GM12878 (cell line): ENCODE measurements around the gene MTR.

Source experiments
- EGR1 ChIP-seq, 2 experiments: IDR thresholded peaks; 1 replicate in 1 of 2; 2 replicates in 1 of 2; pipeline ENCODE4 v1.6.1; 2011 to 2012; ENCODE audit warnings: low read depth in 2 of 2, low read length in 2 of 2, borderline replicate concordance in 1 of 2, mild to moderate bottlenecking in 1 of 2, moderate library complexity in 1 of 2
- ETV6 ChIP-seq, 2 experiments: fragments of 450-650 bp in 1 of 2; IDR thresholded peaks in 1 of 2; conservative IDR thresholded peaks in 1 of 2; 2 replicates each; pipeline ENCODE4 v1.6.1; 2014; ENCODE audit warnings: antibody characterized with exemption in 1 of 2, borderline replicate concordance in 1 of 2, low read depth in 1 of 2, mild to moderate bottlenecking in 1 of 2, moderate library complexity in 1 of 2
- FOXK2 ChIP-seq: fragments of 450-650 bp; IDR thresholded peaks from 2 replicates; pipeline ENCODE4 v1.6.1; 2017; ENCODE audit warnings: mild to moderate bottlenecking, moderate library complexity
- GABPA ChIP-seq: IDR thresholded peaks from 2 replicates; pipeline ENCODE4 v1.6.1; 2014; ENCODE audit warnings: antibody characterized with exemption, low read depth, mild to moderate bottlenecking, inconsistent platforms
- MXI1 ChIP-seq: fragments of 150-350 bp; IDR thresholded peaks from 2 replicates; pipeline ENCODE4 v1.6.1; 2011; ENCODE audit warnings: low read depth, mild to moderate bottlenecking, inconsistent platforms, low read length, improper control_type of control experiment
- POLR2A ChIP-seq: IDR thresholded peaks from 2 replicates; pipeline ENCODE4 v1.6.1; 2011; ENCODE audit warnings: low read depth, mild to moderate bottlenecking, low read length
- RFX5 ChIP-seq: IDR thresholded peaks from 2 replicates; pipeline ENCODE4 v1.6.1; 2011; ENCODE audit warnings: low read depth, low read length, improper control_type of control experiment
- STAT3 ChIP-seq: IDR thresholded peaks from 2 replicates; pipeline ENCODE4 v1.6.1; 2011; ENCODE audit warnings: low read depth, low read length, improper control_type of control experiment
- TBL1XR1 ChIP-seq: IDR thresholded peaks from 2 replicates; pipeline ENCODE4 v1.6.1; 2012; ENCODE audit warnings: low read depth, low read length, improper control_type of control experiment
- TF ChIP-seq, protein P1 (sequence below): fragments of 450-650 bp; formaldehyde crosslinking; IDR thresholded peaks from 2 replicates; pipeline ENCODE4 v1.4.0; 2022; ENCODE audit warnings: mild to moderate bottlenecking, moderate library complexity
- TF ChIP-seq, protein P2 (sequence below), 3 experiments: IDR thresholded peaks in 2 of 3; conservative IDR thresholded peaks in 1 of 3; 2 replicates each; pipeline ENCODE4 v1.5.1; 2011; ENCODE audit warnings: low read depth in 3 of 3, low read length in 3 of 3, mild to moderate bottlenecking in 3 of 3, control low read depth in 2 of 3, moderate library complexity in 2 of 3, inconsistent platforms in 1 of 3, mixed read lengths in 1 of 3; ENCODE audit not compliant: control insufficient read depth in 2 of 3, insufficient read depth in 1 of 3; ENCODE audit errors: extremely low read depth in 1 of 3
- TF ChIP-seq, protein P3 (sequence below): fragments of 450-650 bp; IDR thresholded peaks from 2 replicates; pipeline ENCODE4 v1.6.1; 2017; ENCODE audit warnings: mild to moderate bottlenecking
- TF ChIP-seq, protein P4 (sequence below): fragments of 450-650 bp; IDR thresholded peaks from 2 replicates; pipeline ENCODE4 v1.6.1; 2017; ENCODE audit warnings: antibody characterized with exemption, mild to moderate bottlenecking, moderate library complexity

DNA sequence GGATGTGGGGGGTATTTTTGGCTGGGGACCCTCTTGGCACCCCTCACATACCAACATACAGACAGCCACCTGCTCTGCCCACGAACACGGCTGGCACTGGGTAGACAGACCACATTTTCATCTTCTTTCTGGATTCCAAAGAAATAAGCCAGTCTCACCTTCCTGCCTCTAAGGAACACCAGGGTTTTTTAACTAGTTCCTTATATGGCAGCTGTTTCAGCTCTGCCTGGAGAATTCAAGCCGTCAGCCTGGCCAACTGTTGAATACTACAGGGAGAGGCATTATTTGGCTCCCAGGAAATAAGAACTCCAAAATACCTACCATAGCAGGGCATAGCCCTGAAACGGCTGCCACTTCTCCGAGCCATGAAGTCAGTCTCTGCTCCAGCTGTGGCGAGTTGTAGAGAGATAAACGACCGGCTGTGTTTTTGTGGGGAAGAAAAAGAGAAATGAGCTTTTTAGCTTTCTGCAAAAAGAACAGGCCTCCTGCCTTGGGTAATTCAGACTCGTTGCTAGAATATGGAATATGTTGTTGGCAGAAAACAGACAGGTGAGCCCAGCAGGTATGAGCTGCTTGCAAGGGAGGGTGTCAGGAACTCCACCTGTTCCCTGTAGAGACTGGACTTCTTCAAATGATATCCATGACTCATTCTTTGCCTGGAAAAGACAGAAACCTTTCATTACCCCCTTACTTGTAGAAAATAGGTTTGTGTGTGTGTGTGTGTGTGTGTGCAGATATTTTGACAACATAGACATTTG, 157.3 kb downstream of the MTR start:
- TF ChIP-seq, protein P1, sequence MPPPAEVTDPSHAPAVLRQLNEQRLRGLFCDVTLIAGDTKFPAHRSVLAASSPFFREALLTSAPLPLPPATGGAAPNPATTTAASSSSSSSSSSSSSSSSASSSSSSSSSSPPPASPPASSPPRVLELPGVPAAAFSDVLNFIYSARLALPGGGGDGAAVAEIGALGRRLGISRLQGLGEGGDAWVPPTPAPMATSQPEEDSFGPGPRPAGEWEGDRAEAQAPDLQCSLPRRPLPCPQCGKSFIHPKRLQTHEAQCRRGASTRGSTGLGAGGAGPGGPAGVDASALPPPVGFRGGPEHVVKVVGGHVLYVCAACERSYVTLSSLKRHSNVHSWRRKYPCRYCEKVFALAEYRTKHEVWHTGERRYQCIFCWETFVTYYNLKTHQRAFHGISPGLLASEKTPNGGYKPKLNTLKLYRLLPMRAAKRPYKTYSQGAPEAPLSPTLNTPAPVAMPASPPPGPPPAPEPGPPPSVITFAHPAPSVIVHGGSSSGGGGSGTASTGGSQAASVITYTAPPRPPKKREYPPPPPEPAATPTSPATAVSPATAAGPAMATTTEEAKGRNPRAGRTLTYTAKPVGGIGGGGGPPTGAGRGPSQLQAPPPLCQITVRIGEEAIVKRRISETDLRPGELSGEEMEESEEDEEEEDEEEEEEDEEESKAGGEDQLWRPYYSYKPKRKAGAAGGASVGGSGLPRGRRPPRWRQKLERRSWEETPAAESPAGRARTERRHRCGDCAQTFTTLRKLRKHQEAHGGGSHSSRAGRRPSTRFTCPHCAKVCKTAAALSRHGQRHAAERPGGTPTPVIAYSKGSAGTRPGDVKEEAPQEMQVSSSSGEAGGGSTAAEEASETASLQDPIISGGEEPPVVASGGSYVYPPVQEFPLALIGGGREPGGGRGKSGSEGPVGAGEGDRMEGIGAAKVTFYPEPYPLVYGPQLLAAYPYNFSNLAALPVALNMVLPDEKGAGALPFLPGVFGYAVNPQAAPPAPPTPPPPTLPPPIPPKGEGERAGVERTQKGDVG: no peak
- TF ChIP-seq GABPA (no peak), MXI1 (no peak), TBL1XR1 (no peak), RFX5 (no peak), STAT3 (no peak), POLR2A (no peak), FOXK2 (no peak), EGR1 (IDR thresholded peaks at IDR 0.05; ENCODE audit: borderline replicate concordance in 1 of 2, low read depth in 2 of 2, low read length in 2 of 2) (no peak), ETV6 (conservative IDR thresholded peaks at IDR 0.05 in 1 of 2, IDR thresholded peaks at IDR 0.05 in 1 of 2; ENCODE audit: borderline replicate concordance in 1 of 2, low read depth in 1 of 2) (no peak)
- TF ChIP-seq, protein P2, sequence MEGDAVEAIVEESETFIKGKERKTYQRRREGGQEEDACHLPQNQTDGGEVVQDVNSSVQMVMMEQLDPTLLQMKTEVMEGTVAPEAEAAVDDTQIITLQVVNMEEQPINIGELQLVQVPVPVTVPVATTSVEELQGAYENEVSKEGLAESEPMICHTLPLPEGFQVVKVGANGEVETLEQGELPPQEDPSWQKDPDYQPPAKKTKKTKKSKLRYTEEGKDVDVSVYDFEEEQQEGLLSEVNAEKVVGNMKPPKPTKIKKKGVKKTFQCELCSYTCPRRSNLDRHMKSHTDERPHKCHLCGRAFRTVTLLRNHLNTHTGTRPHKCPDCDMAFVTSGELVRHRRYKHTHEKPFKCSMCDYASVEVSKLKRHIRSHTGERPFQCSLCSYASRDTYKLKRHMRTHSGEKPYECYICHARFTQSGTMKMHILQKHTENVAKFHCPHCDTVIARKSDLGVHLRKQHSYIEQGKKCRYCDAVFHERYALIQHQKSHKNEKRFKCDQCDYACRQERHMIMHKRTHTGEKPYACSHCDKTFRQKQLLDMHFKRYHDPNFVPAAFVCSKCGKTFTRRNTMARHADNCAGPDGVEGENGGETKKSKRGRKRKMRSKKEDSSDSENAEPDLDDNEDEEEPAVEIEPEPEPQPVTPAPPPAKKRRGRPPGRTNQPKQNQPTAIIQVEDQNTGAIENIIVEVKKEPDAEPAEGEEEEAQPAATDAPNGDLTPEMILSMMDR (IDR thresholded peaks at IDR 0.05 in 2 of 3, conservative IDR thresholded peaks at IDR 0.05 in 1 of 3; ENCODE audit: control insufficient read depth in 2 of 3, extremely low read depth in 1 of 3, insufficient read depth in 1 of 3, low read depth in 3 of 3, low read length in 3 of 3): no peak
- TF ChIP-seq, protein P3, sequence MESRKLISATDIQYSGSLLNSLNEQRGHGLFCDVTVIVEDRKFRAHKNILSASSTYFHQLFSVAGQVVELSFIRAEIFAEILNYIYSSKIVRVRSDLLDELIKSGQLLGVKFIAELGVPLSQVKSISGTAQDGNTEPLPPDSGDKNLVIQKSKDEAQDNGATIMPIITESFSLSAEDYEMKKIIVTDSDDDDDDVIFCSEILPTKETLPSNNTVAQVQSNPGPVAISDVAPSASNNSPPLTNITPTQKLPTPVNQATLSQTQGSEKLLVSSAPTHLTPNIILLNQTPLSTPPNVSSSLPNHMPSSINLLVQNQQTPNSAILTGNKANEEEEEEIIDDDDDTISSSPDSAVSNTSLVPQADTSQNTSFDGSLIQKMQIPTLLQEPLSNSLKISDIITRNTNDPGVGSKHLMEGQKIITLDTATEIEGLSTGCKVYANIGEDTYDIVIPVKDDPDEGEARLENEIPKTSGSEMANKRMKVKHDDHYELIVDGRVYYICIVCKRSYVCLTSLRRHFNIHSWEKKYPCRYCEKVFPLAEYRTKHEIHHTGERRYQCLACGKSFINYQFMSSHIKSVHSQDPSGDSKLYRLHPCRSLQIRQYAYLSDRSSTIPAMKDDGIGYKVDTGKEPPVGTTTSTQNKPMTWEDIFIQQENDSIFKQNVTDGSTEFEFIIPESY: no peak
- TF ChIP-seq, protein P4, sequence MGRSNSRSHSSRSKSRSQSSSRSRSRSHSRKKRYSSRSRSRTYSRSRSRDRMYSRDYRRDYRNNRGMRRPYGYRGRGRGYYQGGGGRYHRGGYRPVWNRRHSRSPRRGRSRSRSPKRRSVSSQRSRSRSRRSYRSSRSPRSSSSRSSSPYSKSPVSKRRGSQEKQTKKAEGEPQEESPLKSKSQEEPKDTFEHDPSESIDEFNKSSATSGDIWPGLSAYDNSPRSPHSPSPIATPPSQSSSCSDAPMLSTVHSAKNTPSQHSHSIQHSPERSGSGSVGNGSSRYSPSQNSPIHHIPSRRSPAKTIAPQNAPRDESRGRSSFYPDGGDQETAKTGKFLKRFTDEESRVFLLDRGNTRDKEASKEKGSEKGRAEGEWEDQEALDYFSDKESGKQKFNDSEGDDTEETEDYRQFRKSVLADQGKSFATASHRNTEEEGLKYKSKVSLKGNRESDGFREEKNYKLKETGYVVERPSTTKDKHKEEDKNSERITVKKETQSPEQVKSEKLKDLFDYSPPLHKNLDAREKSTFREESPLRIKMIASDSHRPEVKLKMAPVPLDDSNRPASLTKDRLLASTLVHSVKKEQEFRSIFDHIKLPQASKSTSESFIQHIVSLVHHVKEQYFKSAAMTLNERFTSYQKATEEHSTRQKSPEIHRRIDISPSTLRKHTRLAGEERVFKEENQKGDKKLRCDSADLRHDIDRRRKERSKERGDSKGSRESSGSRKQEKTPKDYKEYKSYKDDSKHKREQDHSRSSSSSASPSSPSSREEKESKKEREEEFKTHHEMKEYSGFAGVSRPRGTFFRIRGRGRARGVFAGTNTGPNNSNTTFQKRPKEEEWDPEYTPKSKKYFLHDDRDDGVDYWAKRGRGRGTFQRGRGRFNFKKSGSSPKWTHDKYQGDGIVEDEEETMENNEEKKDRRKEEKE: no peak
